Measurements from ENCODE around the gene FKBP6.

GRCh38 chr7:73307436-73307835, 20.5 kb upstream of the FKBP6 start:
- TF ChIP-seq POLR2AphosphoS5 (IDR thresholded peaks at IDR 0.05; ENCODE audit: low read depth, low read length) = no peak
- no peak for TF ChIP-seq REST (IDR thresholded peaks at IDR 0.05; ENCODE audit: insufficient read depth in 1 of 2, low read depth in 2 of 2, low read length in 2 of 2)
